ENCODE data around the gene LINGO3. TPM values are rescaled to one million over a fixed set of nuclear protein-coding genes. Genes with fewer than 3 reads are reported as not detected.

Gene LINGO3
- total and polyA plus RNA-seq, 12 donors, result 0.11 TPM; not detected in 11

- Histone ChIP-seq H3K27me3 (no peaks in the 10 kb centered on the region), H3K4me1 (replicated peaks in 1 of 2) (peaks cover 17 to 27% of the 10 kb centered on the region in 2 donors), H3K36me3 (replicated peaks in 1 of 2) (peaks cover 0 to 28% of the 10 kb centered on the region in 2 donors), H3K4me3 (no peak overlapping the region), H3K27ac (no peak overlapping the region), H3K9me3 (replicated peaks in 1 of 3) (no peaks in the 10 kb centered on the region)
- TF ChIP-seq POLR2A (IDR thresholded peaks at IDR 0.05), result no peak
- TF ChIP-seq CTCF (IDR thresholded peaks at IDR 0.05), result no peak
- DNase-seq, result no peak
- intact Hi-C loops (cut with DNase I), result no loop called here
- WGBS, 4 donors, result 86 to 99% (median 90%) methylated on average over 7 to 16 of the region's 16 CpGs
Measured at GRCh38 chr19:2326699-2327360, 18.9 kb upstream of the LINGO3 start.

- intact Hi-C loops (cut with DNase I), result no loop called here
Measured at GRCh38 chr19:2325281-2326046, 17.5 kb upstream of the LINGO3 start.

GRCh38 chr19:2324220-2324948 is 16.4 kb upstream of the LINGO3 start:
- no peaks in the 10 kb centered on the region for H3K27me3 ChIP-seq
- no peak overlapping the region for H3K27ac ChIP-seq
- TF ChIP-seq POLR2A (IDR thresholded peaks at IDR 0.05), result no peak
- TF ChIP-seq CTCF (IDR thresholded peaks at IDR 0.05), result no peak
- DNase-seq, result no peak
- intact Hi-C loops (cut with DNase I), result no loop called here
- H3K4me3 ChIP-seq, result no peak overlapping the region
- peaks cover 11 to 21% of the 10 kb centered on the region in 2 donors for H3K4me1 ChIP-seq (replicated peaks in 1 of 2)
- 88 to 91% (median 90%) methylated on average over 32 to 34 of the region's 34 CpGs for WGBS, 4 donors
- H3K36me3 ChIP-seq (replicated peaks in 1 of 2), result peaks cover 0 to 29% of the 10 kb centered on the region in 2 donors
- no peaks in the 10 kb centered on the region for H3K9me3 ChIP-seq (replicated peaks in 1 of 3)

More at GRCh38 chr19:2325281-2326046, 17.5 kb upstream of the LINGO3 start:
- Histone ChIP-seq H3K4me1 (replicated peaks in 1 of 2) (peaks cover 17 to 27% of the 10 kb centered on the region in 2 donors), H3K9me3 (replicated peaks in 1 of 3) (no peaks in the 10 kb centered on the region), H3K36me3 (replicated peaks in 1 of 2) (peaks cover 0 to 29% of the 10 kb centered on the region in 2 donors), H3K27ac (no peak overlapping the region), H3K27me3 (no peaks in the 10 kb centered on the region), H3K4me3 (no peak overlapping the region)
- DNase-seq, result no peak
- 78 to 83% (median 80%) methylated on average over 14 to 29 of the region's 29 CpGs for WGBS, 4 donors
- no peak for TF ChIP-seq POLR2A (IDR thresholded peaks at IDR 0.05)
- no peak for TF ChIP-seq CTCF (IDR thresholded peaks at IDR 0.05)

- H3K36me3 ChIP-seq (replicated peaks in 1 of 2), result peaks cover 0 to 29% of the 10 kb centered on the region in 2 donors
- intact Hi-C loops (cut with DNase I), result no loop called here
- no peak overlapping the region for H3K27ac ChIP-seq
- TF ChIP-seq POLR2A (IDR thresholded peaks at IDR 0.05), result no peak
- no peak for TF ChIP-seq CTCF (IDR thresholded peaks at IDR 0.05)
- WGBS, 4 donors, result 85 to 93% (median 90%) methylated on average over 16 to 19 of the region's 19 CpGs
- H3K4me1 ChIP-seq (replicated peaks in 1 of 2), result peaks cover 6 to 14% of the 10 kb centered on the region in 2 donors
- H3K9me3 ChIP-seq (replicated peaks in 1 of 3), result no peaks in the 10 kb centered on the region
- no peak for DNase-seq
- no peak overlapping the region for H3K4me3 ChIP-seq
- H3K27me3 ChIP-seq, result no peaks in the 10 kb centered on the region
Measured at GRCh38 chr19:2323707-2324106, 15.8 kb upstream of the LINGO3 start.
